HG03135 (cell line): ENCODE measurements around the gene DNAH14.
"Not testable (repeated sequence)": the region's sequence is repeated elsewhere in the genome, so short reads cannot be mapped to it uniquely, and the experiment has no call there.

Experiments
- ATAC-seq: cut with Tn5 transposase; IDR thresholded peaks from one replicate; pipeline ENCODE4 v1.9.1; 2021; ENCODE audit warnings: mild to moderate bottlenecking, moderate library complexity; ENCODE audit not compliant: unreplicated experiment

DNAH14 gene

DNA sequence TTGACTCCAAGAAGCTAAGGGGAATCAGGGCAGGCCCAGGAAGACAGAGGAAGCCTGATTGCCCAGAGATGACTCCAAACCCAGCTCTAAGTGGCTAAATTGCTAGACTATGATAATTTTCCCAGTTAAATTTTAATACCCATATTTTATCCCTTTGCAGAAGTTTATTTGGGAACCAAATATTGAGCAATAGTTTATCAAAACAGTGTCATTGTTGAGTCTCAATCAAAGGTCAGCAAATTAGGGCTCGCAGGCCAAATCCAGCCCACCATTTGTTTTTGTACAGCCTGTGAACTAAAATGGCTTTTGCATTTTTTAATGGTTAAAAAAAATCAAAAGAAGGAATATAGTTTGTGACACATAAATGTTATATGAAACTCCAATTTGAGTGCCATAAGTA, 451.2 kb downstream of the DNAH14 start:
- ATAC-seq, result no peak

GRCh38 chr1:225386860-225387259, 457.4 kb downstream of the DNAH14 start:
- not testable (repeated sequence) for ATAC-seq

DNA sequence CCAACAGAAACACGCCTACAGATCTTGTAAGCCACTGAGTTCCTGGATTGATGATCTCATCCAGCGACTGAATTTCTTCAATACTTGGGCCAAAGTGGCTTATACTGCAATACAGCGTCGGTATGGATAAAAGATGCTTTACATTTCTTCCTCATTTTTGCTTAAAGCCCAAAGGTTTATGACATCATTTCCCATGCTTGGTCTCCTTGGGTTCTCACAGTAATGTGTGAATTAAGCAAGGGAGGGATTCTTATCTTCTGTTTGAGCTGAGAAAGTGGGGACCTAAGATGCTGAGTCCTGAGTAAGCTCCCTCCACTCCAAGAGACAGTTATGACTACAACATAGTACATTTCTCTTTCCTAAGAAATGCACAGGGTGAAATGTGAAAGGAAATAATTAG, 458.9 kb downstream of the DNAH14 start:
- no peak for ATAC-seq

- ATAC-seq, result no peak
Measured at GRCh38 chr1:225389843-225390242, 460.4 kb downstream of the DNAH14 start.

DNA sequence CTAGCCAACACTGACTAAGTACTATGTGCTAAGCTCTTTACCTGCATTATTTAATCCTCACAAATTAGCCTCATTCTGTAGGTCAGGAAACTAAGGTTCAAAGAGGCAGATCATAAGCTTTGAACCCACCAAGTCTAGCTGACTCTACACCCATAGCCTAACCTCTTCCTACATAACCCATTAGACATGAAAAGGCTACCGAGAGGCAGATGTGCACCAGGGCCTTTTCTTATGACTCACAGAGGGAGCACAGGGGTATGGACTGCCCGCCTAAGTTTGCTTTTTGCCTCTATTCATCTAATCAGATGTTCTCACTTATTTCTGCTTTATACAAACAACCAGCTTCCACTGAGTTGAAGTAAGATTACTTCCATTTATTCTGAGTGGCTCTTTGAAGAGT, 466.9 kb downstream of the DNAH14 start:
- ATAC-seq, result no peak

DNA sequence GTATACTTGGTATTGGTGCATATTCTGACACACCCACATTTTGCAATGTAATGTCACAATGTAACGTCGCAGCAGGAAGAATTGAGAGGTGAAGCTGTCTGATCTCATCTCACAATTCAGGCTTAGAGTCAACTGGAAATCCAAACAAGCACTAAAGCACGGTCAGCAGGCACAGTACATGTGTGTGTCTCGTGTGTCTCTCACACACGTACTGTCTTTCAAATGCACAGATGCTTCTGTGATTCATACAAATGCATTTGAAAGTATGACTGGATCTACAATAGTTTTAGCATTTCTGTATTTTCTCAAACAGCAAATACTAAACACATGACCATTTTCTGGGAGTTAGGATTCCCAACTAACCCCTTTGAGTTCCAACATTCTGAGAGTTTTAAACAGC, 471.5 kb downstream of the DNAH14 start:
- ATAC-seq, result no peak

DNA sequence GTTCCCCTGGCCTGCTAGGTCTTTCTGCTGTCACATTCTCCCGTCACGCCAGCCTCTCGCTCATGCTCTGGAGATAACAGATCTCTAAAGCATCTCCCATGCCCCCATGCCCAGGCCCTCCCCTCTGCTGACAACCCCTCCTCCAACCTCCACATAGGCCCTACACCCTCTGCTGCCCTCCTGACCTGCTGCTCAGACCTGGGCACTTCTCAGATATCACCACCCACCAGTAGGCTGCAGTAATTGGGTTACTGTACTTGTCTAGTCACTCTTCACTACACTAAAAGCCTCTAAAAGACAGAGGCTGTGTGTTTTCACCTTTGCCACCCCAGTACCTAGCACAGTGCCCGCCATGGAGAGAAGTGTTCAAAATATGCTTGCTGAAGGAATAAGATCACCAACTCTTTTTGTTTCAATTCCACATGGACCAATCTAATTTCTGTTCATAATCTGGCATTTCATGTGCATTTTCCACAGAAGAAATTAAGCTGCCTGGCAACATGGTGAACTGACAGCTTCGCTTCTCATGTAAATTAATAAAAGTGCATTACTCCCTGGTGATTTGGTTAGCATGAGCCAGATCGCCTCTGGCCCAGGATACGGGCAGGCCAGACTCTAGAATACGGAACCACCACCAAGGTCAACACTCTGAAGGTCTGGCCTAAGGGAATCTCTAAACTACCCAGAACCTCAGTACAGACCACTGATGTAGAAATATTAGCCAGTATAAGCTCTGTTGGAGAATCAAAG, 477.7 kb downstream of the DNAH14 start:
- no peak for ATAC-seq

DNA sequence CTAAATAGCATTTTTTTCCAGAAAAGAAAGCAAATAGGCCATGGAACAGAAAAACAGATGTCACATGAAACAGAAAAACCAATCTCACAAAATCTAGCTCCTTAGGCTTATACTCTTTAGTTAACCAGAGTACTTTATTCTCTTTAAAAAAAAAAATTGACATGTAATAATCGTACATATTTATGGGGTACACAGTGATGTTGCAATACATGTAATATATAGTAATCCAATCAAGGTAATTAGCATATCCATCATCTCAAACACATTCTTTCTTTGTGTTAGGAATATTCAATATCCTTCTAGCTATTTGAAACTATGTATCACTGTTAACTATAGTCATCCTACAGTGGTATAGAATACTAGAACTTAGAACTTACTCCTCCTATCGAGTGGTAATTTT, 478.3 kb downstream of the DNAH14 start:
- no peak for ATAC-seq

DNA sequence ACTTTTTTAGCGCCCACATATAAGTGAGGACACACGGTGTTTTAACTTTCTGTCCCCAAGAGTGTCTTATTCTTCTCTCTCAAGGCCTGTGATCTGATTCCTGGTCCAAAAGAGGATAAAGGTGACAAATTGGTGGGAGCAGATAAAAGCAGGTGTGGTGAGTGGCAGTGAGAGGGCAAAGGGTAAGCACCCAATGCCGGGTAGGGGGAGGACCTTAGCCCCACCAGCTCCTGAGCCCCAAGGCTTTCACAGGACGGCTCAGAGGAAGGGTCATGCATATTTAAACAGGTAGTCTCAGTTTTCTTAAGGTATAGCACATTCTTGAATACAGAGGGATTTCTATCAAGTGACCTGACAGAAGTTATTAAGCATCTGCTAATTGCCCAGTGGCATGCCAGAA, 478.8 kb downstream of the DNAH14 start:
- no peak for ATAC-seq

DNA sequence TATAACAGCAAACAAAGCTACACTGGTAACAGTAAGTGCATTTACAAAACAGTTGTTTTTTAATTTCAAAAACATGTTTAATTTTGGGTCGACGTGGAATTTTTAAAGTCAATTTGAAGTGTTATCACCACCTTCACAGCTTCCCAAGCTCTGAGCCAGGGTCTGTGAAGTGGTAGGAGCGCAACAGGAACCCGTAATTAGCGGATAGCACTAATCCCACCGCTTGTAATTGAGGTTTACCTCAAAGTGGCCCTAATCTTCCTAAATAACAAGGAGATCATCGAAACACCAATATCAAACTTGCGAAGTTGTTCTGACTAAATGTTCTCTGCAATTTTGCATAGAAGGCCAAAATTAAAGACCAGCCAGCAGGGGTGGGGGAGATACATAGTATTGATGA, 479.6 kb downstream of the DNAH14 start:
- ATAC-seq, result no peak

DNA sequence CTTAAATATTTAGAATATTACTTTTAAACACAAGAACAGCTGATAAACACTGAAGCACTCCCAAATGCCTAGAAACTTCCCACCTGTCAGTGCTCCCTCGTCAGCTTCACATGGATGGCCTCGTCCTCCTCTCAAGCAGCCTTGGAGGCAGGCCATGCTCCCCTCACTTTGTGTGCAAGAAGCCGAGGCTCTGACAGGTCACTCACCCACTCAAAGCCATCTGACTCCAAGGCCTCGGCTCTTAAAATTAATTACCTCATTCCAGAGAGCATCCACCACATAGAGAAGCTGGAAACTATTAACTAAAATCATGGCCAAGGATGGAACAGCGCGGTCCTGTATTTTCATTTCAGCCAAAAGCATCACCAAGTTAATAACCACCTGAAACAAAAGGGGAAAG, 480.6 kb downstream of the DNAH14 start:
- no peak for ATAC-seq

DNA sequence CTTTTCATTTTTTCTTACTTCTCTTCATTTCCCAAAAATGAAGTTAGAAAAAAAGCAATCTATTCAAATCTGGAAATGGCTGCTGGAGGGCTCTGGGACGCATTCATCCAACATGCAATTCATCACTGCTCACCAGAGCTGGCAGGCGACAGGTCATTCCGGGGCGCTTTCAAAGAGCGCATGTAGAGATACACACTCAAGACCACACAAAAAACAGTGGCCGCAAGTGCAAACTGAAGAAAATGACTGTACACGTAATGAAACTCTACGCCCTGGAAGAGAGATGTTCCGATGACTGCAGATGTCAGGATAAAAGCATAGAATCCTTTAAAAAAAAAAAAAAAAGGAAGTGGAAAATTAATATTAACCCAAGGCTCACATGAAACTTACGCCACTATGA, 482.8 kb downstream of the DNAH14 start:
- ATAC-seq, result no peak

DNA sequence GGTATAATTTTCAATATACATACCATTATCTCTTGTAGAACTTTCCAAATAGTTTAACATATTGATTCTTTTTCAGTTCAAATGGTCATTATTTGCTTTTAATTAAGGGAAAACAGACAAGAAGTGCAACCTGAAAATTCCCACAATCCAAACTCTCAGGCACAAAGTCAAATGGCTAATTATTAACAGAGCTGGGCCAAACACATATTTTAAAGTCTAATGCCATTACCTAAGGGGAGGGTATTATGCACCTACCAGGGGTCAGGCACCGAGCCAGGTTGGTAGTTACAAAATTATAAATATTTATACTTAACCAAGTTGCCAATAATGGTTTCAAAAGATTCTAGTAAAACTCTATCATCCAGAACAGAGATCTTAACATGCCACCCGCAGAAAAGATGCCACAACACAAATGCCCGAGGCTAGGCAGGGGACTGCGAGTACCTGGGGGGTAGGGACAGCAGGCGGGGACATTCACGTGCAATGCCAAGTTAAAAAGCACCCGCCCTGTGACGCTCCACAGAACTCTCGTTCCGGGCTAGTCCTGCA, 483.4 kb downstream of the DNAH14 start:
- no peak for ATAC-seq

DNA sequence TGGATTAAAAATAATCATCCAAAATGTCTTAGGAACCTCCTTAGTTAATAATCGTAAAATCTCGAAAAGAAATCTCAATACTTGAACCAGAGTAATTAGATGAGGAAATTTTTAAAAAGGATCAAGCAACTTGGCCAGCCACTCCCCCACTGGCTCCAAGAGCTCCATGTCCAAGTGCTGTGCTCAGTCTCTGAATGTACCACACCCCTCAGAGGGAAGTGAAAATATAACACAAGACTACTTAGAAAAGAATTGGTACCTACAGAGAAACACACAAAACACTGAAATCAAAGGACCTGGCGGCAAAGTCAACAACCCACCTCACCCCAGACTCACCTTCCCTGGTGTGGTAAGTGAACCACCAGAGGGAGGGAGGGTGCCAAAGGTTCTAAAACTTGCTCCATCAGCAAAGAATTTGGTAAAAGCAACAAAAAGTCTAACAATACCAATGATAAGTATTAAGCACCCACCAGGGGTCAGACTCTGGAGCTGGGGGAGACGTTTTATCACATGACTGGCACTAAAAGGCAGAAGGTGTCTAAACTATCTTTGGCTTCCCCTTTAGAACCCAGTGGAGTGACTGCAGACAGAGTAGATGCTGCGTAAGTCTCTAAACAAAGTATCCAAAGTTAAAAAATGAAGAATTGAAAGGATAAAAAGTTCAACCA, 484.4 kb downstream of the DNAH14 start:
- no peak for ATAC-seq

DNA sequence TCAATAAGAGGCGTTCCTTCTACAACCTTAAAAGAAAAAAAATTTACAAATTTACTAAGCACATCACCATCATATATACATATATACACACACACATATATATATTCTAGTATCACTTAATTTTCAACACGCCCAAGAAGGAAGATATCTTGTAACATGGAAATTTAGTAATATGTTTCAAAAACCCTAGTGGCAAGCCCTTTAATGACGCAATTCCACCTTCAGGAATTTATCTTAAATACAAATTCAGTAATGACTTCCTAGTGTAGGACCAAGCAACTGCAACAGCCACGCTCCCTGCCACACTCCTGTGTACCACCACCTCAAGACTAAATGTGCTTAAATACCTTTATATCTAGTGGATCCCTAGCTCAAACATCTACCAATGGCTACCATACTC, 485.8 kb downstream of the DNAH14 start:
- no peak for ATAC-seq

DNA sequence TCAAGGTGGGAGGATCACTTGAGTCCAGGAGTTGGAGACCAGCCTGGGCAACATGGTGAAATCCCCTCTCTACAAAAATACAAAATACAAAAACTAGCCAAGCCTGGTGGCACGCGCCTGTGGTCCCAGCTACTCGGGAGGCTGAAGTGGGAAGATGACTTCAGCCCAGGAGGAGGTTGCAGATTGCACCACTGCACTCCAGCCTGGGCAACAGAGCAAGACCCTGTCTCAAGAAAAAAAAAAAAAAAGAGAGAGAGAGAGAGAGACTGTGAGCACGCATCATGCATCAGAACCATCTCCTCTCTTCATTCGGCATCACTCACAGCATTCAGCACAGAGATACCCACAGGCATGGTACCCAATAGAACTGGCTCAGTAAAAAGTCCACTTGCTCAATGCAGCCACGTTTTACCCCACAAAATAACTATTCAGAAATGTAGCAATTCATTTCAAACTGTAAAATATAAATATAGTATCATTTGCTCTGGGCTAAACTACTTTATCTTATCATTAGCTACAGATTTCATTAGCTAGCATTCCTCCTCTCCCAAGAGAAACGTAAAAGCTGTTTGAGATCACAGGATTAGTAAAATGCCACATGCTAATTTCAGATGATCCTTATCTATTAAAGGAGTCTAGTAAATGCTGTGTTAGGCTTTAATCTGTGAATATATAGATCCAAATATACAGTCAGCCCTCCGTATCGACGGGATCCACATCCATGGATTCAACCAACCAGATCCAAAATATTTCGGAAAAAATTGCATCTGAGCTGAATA, 486.7 kb downstream of the DNAH14 start:
- no peak for ATAC-seq

DNA sequence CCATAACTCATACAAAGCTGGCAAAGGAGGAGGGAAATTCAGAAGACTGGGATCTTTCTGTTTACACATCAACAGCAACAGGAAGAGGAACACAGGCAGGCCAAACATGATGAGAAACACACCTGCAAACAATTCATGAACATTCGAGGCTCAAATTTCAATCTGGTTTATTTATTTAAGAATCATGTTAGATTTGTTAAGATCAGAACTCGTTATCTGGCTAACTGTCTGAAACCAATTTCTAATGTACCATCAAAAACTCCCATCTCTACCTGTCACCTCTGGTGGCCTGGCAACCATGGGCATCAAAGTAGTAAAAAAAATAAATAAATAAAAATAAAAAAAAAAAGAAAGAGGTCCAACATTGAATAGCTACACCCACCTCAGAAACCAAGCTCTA, 488.6 kb downstream of the DNAH14 start:
- no peak for ATAC-seq

DNA sequence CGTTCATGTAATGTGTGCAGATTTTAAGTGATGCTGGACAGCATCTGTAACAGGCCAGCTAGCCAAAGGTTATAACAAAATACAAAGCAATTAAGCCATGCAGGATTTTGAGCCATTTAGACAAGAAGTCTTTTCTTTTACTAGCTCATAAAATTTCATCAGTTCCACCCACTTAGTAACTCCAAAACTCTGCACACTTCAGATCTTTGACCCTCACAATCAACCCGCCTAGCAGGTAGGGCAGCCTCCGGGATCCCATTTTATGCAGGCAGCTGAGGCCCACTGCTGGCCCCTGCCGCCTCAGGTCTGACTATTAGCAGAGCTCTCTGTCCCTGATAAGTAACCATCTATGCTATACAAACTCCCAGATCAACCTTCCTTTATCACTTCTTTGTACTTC, 489.1 kb downstream of the DNAH14 start:
- ATAC-seq, result no peak

DNA sequence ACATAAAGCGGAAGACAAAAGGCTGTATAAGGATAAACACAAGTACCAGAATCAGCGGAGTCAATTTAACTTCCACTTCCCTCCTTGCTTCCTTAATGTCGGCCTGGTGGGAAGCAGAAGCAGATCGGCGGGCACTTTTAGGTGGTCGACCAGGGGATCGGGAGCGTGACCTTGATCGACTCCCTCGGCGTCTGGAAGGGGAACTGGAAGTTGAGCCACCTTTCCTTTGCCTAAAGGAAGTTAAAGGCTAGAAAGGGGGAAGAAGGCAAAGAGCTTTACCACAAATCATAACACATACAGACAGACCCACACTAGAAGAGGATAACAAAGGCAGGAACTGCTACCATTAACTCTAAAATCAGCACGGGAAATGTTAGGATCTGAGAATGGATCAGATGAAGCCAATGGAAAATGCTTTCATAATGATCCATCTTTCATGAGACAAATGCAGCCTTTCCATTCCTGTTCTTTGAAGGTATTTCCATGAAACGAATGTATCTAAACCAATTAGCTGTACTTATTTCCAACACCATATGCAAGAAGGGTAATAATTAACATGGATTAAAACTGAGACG, 492.6 kb downstream of the DNAH14 start:
- ATAC-seq, result no peak

DNA sequence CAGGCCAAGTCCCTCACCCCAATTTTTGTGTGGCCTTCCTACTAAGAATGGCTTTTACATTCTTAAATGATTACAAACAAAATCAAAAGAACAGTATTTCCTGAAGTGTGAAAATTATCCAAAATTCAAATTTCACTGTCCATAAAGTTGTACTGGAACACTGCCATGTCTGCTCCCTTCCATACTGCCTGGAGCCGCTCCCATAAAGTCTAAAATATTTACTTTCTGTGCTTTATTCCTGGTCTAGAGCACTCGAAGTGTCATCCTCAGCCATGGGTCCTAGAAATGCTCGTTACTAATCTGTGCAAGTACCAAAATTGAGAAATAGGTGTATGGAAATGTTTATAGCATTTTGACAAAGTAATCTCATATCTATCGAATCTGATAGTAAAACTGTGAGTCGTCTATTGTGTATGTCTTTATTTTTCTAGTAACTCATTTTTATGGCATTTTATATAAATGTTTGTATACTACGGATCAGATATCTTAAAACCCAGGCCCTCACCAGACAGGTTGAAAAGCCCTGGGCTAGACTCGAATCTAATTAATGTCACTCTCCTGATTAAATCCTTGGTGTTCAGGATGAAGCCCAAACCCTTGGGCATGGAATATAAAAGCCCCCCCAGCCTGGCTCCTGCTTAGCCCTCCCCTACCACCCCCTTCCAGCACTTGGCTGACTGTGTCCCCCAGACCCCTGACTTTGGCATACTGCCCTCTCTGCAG, 493.5 kb downstream of the DNAH14 start:
- no peak for ATAC-seq

GRCh38 chr1:225423518-225423855, 494.0 kb downstream of the DNAH14 start:
- ATAC-seq, result no peak
